Dermis microvascular lymphatic vessel endothelial cell (primary cell): ENCODE measurements around the gene CSH2. TPM values are rescaled to one million over a fixed set of nuclear protein-coding genes. Genes with fewer than 3 reads are reported as not detected.
"Not testable (repeated sequence)": the region's sequence is repeated elsewhere in the genome, so short reads cannot be mapped to it uniquely, and the experiment has no call there.

Experiments used
- DNase-seq, 2 donors: peaks; one replicate each; pipeline versions ENCODE4 v3.0.0 to v3.0.0-alpha.2; 2010; ENCODE audit warnings: low read depth in 2 of 2
- total RNA-seq: library from RNA; depleted of rRNA; stranded (reverse); fragments of >200 nt; gene quantifications from 2 replicates; pipeline ENCODE4 v1.2.1, GENCODE V29; 2014

Gene CSH2
- not detected in 2 replicates for total RNA-seq

DNA sequence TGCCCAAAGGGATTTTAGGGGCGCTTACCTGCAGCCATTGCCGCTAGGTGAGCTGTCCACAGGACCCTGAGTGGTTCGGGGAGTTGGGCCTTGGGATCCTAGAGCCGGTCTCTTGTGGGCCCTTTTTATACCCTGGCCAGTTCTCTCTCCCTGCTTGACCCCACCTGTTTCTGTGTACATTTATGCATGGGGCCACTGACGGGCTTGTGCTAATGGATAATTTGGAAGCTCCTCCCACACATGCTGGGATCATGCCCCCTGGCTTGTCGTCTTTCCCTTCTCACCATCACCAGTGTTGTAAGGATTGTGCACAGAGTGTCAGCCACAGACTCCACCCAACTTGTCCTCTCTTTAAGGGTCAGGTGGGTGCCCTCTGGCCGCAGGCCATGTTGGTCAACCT, at the start of gene CSH2:
TSS of gene CSH2 (minus strand) at position 101 of the 400 bp plus-strand sequence. CDS start at position 38, 63 bp downstream.
- DNase-seq: not testable (repeated sequence)

DNA sequence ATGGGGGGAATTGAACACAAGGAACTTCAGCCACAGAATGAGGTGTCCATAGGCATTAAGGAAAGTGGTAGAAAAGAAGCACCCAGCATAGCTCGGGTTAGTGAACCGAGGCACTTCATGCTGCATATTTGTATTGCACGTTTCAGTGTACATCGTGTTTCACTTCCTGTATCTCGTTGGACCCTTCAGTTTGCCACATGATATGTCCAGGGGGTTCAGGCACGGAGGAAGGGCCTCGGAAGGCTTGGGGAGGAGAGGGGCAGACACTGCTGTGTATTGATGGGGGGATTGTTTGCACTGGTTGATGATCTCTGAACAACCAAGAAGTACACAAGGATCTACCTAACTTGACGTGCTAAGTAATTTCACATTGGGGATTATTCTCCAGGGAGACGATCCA, 48.9 kb upstream of the CSH2 start:
- not testable (repeated sequence) for DNase-seq

DNA sequence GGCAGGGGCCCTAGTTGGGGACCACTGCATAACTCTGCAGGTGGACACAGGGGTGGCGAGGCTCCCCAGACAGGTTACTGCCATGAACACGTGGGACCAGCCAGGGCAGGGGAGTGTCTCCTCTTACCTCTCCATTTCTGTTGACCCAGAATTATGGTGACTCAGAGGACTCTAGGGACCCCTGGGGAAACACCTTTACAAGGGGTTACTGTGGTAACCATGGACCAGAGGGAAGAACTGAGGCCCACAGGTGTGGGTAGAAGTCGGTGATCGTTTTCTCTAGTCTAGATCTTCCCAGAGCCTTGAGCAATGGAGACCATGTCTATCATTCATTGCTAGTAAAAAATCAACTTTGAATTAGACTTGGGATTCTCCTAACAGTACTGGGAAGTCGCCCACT, 47.3 kb upstream of the CSH2 start:
- DNase-seq: not testable (repeated sequence)

- not testable (repeated sequence) for DNase-seq
These were observed 46.6 kb upstream of the CSH2 start for GRCh38 chr17:63920050-63920449.

DNA sequence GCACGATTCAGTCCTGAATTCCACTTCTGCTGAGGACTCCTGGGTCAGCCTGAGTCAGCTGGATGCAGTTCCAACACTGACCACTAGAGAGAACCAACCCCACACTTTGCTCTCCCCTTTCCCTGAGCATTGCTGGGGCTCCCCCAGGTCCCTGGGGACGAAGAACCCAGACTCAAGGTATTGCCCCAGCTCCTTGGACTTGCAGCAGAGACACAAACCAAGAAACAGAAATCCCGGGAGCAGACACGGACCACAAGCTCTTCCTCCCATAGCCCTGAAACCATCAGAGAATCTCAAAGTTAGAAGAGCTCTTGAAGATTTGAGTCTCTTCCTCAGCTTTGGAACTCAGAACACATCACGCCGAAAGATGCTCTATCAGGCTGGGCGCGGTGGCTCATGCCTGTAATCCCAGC, 45.8 kb upstream of the CSH2 start:
- DNase-seq: peak; percentile 36 to 57

DNA sequence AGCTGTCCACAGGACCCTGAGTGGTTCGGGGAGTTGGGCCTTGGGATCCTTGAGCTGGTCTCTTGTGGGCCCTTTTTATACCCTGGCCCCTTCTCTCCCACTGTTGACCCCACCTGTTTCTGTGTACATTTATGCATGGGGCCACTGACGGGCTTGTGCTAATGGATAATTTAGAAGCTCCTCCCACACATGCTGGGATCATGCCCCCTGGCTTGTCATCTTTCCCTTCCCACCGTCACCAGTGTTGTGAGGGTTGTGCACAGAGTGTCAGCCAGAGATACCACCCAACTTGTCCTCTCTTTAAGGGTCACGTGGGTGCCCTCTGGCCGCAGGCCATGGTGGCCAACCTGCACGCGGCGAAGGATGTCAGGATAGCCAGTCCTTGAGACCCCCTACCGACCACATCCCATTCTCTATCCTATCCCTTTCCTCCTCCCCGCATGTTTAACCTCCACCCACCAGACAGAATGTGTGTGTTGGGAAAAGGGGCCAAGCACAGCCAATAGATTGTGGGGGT, 45.4 kb upstream of the CSH2 start, which contains the start of gene GH1:
TSS of gene GH1 (minus strand) at position 51 of the 517 bp plus-strand sequence. CDS start 63 bp downstream, outside the sequence.
- not testable (repeated sequence) for DNase-seq

- DNase-seq: no peak
These were observed 44.8 kb upstream of the CSH2 start for GRCh38 chr17:63918305-63918704.

- no peak for DNase-seq
These were observed 44.2 kb upstream of the CSH2 start for GRCh38 chr17:63917646-63918045.

DNA sequence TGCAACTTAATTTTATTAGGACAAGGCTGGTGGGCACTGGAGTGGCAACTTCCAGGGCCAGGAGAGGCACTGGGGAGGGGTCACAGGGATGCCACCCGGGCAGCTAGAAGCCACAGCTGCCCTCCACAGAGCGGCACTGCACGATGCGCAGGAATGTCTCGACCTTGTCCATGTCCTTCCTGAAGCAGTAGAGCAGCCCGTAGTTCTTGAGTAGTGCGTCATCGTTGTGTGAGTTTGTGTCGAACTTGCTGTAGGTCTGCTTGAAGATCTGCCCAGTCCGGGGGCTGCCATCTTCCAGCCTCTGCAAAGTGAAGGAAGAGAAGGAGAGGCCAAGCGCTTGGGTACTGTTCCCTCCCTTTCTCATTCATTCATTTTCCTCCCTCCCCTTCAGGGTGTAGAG, 43.7 kb upstream of the CSH2 start:
- DNase-seq: not testable (repeated sequence)

GRCh38 chr17:63916566-63917185, 43.2 kb upstream of the CSH2 start:
- DNase-seq: no peak

DNA sequence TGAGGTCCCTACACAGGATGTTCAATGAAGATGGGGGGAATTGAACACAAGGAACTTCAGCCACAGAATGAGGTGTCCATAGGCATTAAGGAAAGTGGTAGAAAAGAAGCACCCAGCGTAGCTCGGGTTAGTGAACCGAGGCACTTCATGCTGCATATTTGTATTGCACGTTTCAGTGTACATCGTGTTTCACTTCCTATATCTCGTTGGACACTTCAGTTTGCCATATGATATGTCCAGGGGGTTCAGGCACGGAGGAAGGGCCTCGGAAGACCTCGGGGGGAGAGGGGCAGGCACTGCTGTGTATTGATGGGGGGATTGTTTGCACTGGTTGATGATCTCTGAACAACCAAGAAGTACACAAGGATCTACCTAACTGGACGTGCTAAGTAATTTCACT, 42.3 kb upstream of the CSH2 start:
- DNase-seq: not testable (repeated sequence)

DNA sequence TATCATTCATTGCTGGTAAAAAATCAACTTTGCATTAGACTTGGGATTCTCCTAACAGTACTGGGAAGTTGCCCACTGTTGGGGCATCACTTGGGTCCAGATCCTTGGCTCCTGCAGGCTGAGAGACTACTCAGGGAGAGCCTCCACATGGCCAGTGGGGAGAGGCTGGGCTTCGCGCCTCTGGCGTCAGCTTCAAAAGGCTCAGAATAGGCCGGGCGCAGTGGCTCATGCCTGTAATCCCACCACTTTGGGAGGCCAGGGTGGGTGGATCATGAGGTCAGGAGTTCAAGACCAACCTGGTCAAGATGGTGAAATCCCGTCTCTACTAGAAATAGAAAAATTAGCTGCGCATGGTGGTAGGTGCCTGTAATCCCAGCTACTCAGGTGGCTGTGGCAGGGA, 41.0 kb upstream of the CSH2 start:
- no peak for DNase-seq

DNA sequence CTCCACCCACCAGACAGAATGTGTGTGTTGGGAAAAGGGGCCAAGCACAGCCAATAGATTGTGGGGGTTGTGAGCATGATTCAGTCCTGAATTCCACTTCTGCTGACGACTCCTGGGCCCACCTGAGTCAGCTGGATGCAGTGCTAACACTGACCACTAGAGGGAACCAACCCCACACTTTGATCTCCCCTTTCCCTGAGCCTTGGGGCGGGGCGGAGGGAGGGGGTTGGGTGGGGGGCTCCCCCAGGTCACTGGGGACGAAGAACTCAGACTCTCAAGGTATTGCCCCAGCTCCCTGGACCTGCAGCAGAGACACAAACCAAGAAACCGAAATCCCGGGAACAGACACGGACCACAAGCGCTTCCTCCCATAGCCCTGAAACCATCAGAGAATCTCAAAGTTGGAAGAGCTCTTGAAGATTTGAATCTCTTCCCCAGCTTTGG, 38.2 kb upstream of the CSH2 start:
- peak; percentile 1 to 31 for DNase-seq

DNA sequence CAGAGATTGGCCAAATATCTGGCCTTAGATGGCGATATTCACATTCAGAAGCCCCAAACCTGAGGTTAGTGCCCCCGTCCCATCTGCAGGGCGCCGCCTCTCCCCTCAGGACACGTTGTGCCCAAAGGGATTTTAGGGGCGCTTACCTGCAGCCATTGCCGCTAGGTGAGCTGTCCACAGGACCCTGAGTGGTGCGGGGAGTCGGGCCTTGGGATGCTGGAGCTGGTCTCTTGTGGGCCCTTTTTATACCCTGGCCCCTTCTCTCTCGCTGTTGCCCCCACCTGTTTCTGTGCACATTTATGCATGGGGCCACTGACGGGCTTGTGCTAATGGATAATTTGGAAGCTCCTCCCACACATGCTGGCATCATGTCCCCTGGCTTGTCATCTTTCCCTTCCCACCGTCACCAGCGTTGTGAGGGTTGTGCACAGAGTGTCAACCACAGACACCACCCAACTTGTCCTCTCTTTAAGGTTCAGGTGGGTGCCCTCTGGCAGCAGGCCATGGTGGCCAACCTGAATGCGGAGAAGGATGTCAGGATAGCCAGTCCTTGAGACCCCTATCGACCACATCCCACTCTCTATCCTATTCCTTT, 37.7 kb upstream of the CSH2 start, which contains the start of gene CSHL1:
TSS of gene CSHL1 (minus strand) at position 218 of the 595 bp plus-strand sequence. CDS start at position 156, 62 bp downstream.
- DNase-seq: no peak

DNA sequence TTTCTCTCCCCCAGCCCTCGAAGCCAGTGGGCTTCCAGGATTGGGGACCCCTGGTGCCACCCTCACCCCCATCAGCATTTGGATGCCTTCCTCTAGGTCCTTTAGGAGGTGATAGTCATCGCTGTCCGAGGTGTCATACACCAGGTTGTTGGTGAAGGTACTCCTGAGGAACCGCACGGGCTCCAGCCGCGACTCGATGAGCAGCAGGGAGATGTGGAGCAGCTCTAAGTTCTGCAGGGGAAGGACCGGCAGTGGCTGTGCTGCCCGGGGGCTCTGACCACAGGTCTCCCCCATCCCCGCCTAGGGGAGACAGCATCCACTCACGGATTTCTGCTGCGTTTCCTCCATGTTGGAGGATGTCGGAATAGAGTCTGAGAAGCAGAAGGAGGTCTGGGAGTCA, 36.6 kb upstream of the CSH2 start:
- no peak for DNase-seq

DNA sequence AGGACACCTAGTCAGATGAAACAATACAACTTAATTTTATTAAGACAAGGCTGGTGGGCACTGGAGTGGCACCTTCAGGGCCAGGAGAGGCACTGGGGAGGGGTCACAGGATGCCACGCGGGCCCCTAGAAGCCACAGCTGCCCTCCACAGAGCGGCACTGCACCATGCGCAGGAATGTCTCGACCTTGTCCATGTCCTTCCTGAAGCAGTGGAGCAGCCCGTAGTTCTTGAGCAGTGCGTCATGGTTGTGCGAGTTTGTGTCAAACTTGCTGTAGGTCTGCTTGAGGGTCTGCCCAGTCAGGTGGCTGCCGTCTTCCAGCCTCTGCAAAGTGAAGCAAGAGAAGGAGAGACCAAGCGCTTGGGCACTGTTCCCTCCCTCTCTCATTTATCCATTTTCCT, 36.1 kb upstream of the CSH2 start:
- not testable (repeated sequence) for DNase-seq

GRCh38 chr17:63907161-63907778, 33.8 kb upstream of the CSH2 start:
- peak; percentile 3 to 26 for DNase-seq

DNA sequence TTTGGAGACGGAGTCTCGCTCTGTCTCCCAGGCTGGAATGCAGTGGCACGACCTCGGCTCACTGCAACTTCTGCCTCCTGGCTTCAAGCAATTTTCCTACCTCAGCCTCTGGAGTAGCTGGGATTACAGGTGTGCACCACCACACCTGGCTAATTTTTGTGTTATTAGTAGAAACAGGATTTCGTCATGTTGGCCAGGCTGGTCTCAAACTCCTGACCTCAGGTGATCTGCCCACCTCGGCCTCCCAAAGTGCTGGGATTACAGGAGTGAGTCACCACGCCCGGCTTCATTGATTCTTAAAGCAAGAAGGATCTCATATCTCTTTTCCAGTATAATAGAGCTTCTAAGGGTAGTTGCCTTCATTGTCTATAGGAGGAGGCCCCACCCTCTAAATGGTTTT, 31.3 kb upstream of the CSH2 start:
- DNase-seq: not testable (repeated sequence)

GRCh38 chr17:63903787-63904201, 30.3 kb upstream of the CSH2 start:
- not testable (repeated sequence) for DNase-seq

DNA sequence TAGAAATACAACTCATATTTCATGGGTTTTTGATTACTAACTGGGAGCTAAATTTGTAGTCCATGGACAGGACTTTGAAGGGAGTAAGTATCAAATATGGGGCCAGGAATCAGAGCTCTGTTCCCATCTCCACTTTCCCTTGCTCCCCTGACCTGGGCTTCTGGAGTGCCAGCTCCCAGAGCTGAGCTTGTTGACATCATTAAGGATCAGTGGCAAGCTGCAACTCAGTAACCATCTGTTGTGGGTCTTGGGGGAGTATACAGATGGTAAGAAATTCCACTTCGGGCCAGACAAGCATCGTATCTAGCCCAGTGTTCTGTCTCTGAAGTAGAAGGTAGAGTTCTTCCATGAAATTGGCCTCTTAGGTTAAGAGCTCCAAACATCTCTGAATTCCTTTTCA, 28.5 kb upstream of the CSH2 start:
- DNase-seq: not testable (repeated sequence)

- DNase-seq: not testable (repeated sequence)
These were observed 25.7 kb upstream of the CSH2 start for GRCh38 chr17:63898899-63899798.
